SK-N-SH treated with all-trans-retinoic acid at 6 μM for 48 hours (cell line): ENCODE data around the gene TKTL1.
"Not testable (repeated sequence)": the region's sequence is repeated elsewhere in the genome, so short reads cannot be mapped to it uniquely, and the experiment has no call there.

Experiments
- ESRRG ChIP-seq: fragments of 250-450 bp; sonication (Bioruptor Pico); IDR thresholded peaks from 2 replicates; pipeline ENCODE4 v1.6.1; 2021; ENCODE audit warnings: mild to moderate bottlenecking
- SNAI2 ChIP-seq: fragments of 250-450 bp; sonication (Bioruptor Pico); IDR thresholded peaks from 2 replicates; pipeline ENCODE4 v1.5.0; 2020; ENCODE audit warnings: mild to moderate bottlenecking, moderate library complexity
- ZC3H10 ChIP-seq: fragments of 250-450 bp; sonication (Bioruptor Pico); IDR thresholded peaks from 2 replicates; pipeline ENCODE4 v1.5.1; 2021; ENCODE audit warnings: mild to moderate bottlenecking, moderate library complexity
- ZFP3 ChIP-seq: fragments of 250-450 bp; sonication (Bioruptor Pico); IDR thresholded peaks from 2 replicates; pipeline ENCODE4 v1.5.0; 2020; ENCODE audit warnings: mild to moderate bottlenecking, moderate library complexity
- ZNF70 ChIP-seq: fragments of 450-650 bp; formaldehyde crosslinking; IDR thresholded peaks from 2 replicates; pipeline ENCODE4 v1.5.0; 2020; ENCODE audit warnings: mild to moderate bottlenecking, moderate library complexity

- TF ChIP-seq ZNF70 (CRISPR knock-in tag); ZC3H10; ESRRG; ZFP3 (CRISPR knock-in tag); SNAI2 (CRISPR knock-in tag): not testable (repeated sequence)
These were observed 48.0 kb downstream of the TKTL1 start for GRCh38 chrX:154343620-154344019.
